Epithelial cell of proximal tubule (primary cell): ENCODE measurements around the gene CECR2. TPM values are rescaled to one million over a fixed set of nuclear protein-coding genes. Genes with fewer than 3 reads are reported as not detected.

Experiments
- DNase-seq: peaks from one replicate; pipeline ENCODE4 v3.0.0-alpha.2; 2011; ENCODE audit warnings: low read depth
- H3K4me3 ChIP-seq: 2 replicates; pipeline ENCODE4 v1.5.1; 2011; ENCODE audit warnings: low read depth, mild to moderate bottlenecking, low read length
- CTCF ChIP-seq: conservative IDR thresholded peaks from 2 replicates; pipeline ENCODE4 v1.5.1; 2012; ENCODE audit warnings: low read depth, mild to moderate bottlenecking, low read length
- total RNA-seq: library from RNA; depleted of rRNA; stranded (reverse); fragments of >200 nt; gene quantifications from 2 replicates; pipeline ENCODE4 v1.2.3, GENCODE V29; 2015

Gene CECR2
- total RNA-seq, 1 donor from 2014 or later: 3.7 TPM

- no peak for DNase-seq
- no peak for TF ChIP-seq CTCF
- H3K4me3 ChIP-seq: no peak overlapping the region
Measured at GRCh38 chr22:17429516-17429915, 60.3 kb downstream of the CECR2 start.

GRCh38 chr22:17430412-17430811 is 61.2 kb downstream of the CECR2 start:
- DNase-seq: no peak
- TF ChIP-seq CTCF: no peak
- no peak overlapping the region for H3K4me3 ChIP-seq

GRCh38 chr22:17431179-17431578 is 61.9 kb downstream of the CECR2 start:
- TF ChIP-seq CTCF: no peak
- no peak overlapping the region for H3K4me3 ChIP-seq
- no peak for DNase-seq

- no peak for TF ChIP-seq CTCF
- no peak for DNase-seq
- no peak overlapping the region for H3K4me3 ChIP-seq
Measured at GRCh38 chr22:17434856-17435255, 65.6 kb downstream of the CECR2 start.

GRCh38 chr22:17435375-17435774 is 66.1 kb downstream of the CECR2 start:
- no peak for TF ChIP-seq CTCF
- DNase-seq: no peak
- no peak overlapping the region for H3K4me3 ChIP-seq

- H3K4me3 ChIP-seq: no peak overlapping the region
- DNase-seq: no peak
- TF ChIP-seq CTCF: no peak
Measured at GRCh38 chr22:17436382-17436980, 67.2 kb downstream of the CECR2 start.

GRCh38 chr22:17436981-17437412 is 67.7 kb downstream of the CECR2 start:
- no peak overlapping the region for H3K4me3 ChIP-seq
- TF ChIP-seq CTCF: no peak
- no peak for DNase-seq
